ENCODE data around the gene EDIL3. TPM values are rescaled to one million over a fixed set of nuclear protein-coding genes. Genes with fewer than 3 reads are reported as not detected.
"Not testable (repeated sequence)": the region's sequence is repeated elsewhere in the genome, so short reads cannot be mapped to it uniquely, and the experiment has no call there.

Gene EDIL3
- total RNA-seq, 1 donor from 2014 or later: 6.8 TPM

- no peak for DNase-seq (ENCODE audit: low spot score)
Observed at GRCh38 chr5:84168841-84169240, 215.8 kb downstream of the EDIL3 start.

GRCh38 chr5:84163671-84164070, 221.0 kb downstream of the EDIL3 start:
- no peak for DNase-seq (ENCODE audit: low spot score)

- DNase-seq (ENCODE audit: low spot score): no peak
Observed at GRCh38 chr5:84162695-84163094, 222.0 kb downstream of the EDIL3 start.

- DNase-seq (ENCODE audit: low spot score): not testable (repeated sequence)
Observed at GRCh38 chr5:84160650-84161049, 224.0 kb downstream of the EDIL3 start.

- no peak for DNase-seq (ENCODE audit: low spot score)
Observed at GRCh38 chr5:84149094-84149493, 235.6 kb downstream of the EDIL3 start.

GRCh38 chr5:84148651-84149050, 236.0 kb downstream of the EDIL3 start:
- no peak for DNase-seq (ENCODE audit: low spot score)

GRCh38 chr5:84137541-84137940, 247.1 kb downstream of the EDIL3 start:
- no peak for DNase-seq (ENCODE audit: low spot score)

GRCh38 chr5:84131372-84131771, 253.3 kb downstream of the EDIL3 start:
- DNase-seq (ENCODE audit: low spot score): no peak

- DNase-seq (ENCODE audit: low spot score): no peak
Observed at GRCh38 chr5:84130006-84130580, 254.6 kb downstream of the EDIL3 start.

- no peak for DNase-seq (ENCODE audit: low spot score)
Observed at GRCh38 chr5:84125216-84125615, 259.5 kb downstream of the EDIL3 start.

- no peak for DNase-seq (ENCODE audit: low spot score)
Observed at GRCh38 chr5:84119252-84119651, 265.4 kb downstream of the EDIL3 start.

GRCh38 chr5:84118551-84118950, 266.1 kb downstream of the EDIL3 start:
- no peak for DNase-seq (ENCODE audit: low spot score)

GRCh38 chr5:84115727-84116126, 269.0 kb downstream of the EDIL3 start:
- DNase-seq (ENCODE audit: low spot score): no peak

- no peak for DNase-seq (ENCODE audit: low spot score)
Observed at GRCh38 chr5:84113246-84114105, 271.2 kb downstream of the EDIL3 start.

GRCh38 chr5:84092738-84093137, 291.9 kb downstream of the EDIL3 start:
- DNase-seq (ENCODE audit: low spot score): no peak

- DNase-seq (ENCODE audit: low spot score): no peak
Observed at GRCh38 chr5:84091127-84091799, 293.4 kb downstream of the EDIL3 start.

GRCh38 chr5:84088996-84089395, 295.7 kb downstream of the EDIL3 start:
- DNase-seq (ENCODE audit: low spot score): no peak

GRCh38 chr5:84086511-84086910, 298.2 kb downstream of the EDIL3 start:
- DNase-seq (ENCODE audit: low spot score): no peak

- DNase-seq (ENCODE audit: low spot score): no peak
Observed at GRCh38 chr5:84085387-84086041, 299.2 kb downstream of the EDIL3 start.

- no peak for DNase-seq (ENCODE audit: low spot score)
Observed at GRCh38 chr5:84080908-84081307, 303.8 kb downstream of the EDIL3 start.

GRCh38 chr5:84072339-84072738, 312.3 kb downstream of the EDIL3 start:
- DNase-seq (ENCODE audit: low spot score): no peak

GRCh38 chr5:84069608-84070179, 315.0 kb downstream of the EDIL3 start:
- DNase-seq (ENCODE audit: low spot score): no peak

All from ureter (tissue), 1 donor.